BE2C (cell line): ENCODE results near the gene SLX4IP.

Experiments used
- DNase-seq: peaks from one replicate; pipeline ENCODE4 v3.0.0-alpha.2; 2020
- H3K27me3 ChIP-seq: fragments of 250-450 bp; sonication (Bioruptor Pico); 2 replicates; pipeline ENCODE4 v1.5.1; 2020; ENCODE audit warnings: mild to moderate bottlenecking
- H3K36me3 ChIP-seq: fragments of 250-450 bp; sonication (Bioruptor Pico); 2 replicates; pipeline ENCODE4 v1.5.1; 2020; ENCODE audit warnings: mild to moderate bottlenecking
- H3K4me1 ChIP-seq: fragments of 250-450 bp; sonication (Bioruptor Pico); 2 replicates; pipeline ENCODE4 v1.5.1; 2020
- H3K4me3 ChIP-seq: 2 replicates; pipeline ENCODE4 v1.5.1; 2011; ENCODE audit warnings: low read depth, low read length
- H3K9me3 ChIP-seq: fragments of 250-450 bp; sonication (Bioruptor Pico); 2 replicates; pipeline ENCODE4 v1.5.1; 2020
- TF ChIP-seq, protein P1 (sequence below): IDR thresholded peaks from 2 replicates; pipeline ENCODE4 v1.5.1; 2012; ENCODE audit warnings: mild to moderate bottlenecking, low read depth, low read length

SLX4IP gene

DNA sequence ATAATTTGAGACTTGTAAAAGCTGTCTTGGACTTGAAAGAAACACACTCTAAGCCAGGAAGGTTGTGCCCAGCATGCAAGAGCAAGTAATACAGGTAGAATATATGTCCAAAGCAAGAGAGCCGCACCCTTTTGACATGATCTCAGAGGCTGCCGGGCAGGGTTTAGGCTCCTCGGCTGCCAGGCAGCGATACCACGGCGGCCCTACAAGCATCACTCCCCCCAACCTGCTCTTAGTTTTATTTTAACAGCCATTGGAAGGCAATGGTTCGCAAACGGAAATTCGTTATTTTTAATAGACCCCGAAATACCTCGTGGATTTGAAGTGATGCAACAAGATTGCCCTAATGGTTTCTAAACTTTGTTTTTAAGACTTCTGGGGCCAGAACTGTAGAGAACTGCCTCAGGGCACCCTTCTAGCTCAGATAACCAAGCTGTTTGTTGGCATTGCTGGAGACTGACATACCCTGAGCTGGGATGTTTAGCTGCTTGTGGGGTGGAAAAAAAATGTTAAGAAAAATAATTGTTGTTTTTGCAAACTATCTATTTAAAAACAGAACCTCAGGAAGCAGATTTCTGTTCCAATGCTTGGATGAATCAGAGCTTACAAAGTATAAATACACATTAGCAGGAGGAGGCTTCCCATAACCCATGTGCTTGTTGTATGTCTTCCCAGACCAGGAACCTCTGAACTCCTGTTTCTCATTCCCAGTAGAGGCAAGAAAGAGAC lies 199.7 kb downstream of the SLX4IP start:
- Histone ChIP-seq H3K4me3 (no peak overlapping the region), H3K36me3 (no peaks in the 10 kb centered on the region), H3K27me3 (no peaks in the 10 kb centered on the region), H3K4me1 (no peaks in the 10 kb centered on the region), H3K9me3 (no peaks in the 10 kb centered on the region)
- TF ChIP-seq, protein P1, sequence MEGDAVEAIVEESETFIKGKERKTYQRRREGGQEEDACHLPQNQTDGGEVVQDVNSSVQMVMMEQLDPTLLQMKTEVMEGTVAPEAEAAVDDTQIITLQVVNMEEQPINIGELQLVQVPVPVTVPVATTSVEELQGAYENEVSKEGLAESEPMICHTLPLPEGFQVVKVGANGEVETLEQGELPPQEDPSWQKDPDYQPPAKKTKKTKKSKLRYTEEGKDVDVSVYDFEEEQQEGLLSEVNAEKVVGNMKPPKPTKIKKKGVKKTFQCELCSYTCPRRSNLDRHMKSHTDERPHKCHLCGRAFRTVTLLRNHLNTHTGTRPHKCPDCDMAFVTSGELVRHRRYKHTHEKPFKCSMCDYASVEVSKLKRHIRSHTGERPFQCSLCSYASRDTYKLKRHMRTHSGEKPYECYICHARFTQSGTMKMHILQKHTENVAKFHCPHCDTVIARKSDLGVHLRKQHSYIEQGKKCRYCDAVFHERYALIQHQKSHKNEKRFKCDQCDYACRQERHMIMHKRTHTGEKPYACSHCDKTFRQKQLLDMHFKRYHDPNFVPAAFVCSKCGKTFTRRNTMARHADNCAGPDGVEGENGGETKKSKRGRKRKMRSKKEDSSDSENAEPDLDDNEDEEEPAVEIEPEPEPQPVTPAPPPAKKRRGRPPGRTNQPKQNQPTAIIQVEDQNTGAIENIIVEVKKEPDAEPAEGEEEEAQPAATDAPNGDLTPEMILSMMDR: no peak
- no peak for DNase-seq

DNA sequence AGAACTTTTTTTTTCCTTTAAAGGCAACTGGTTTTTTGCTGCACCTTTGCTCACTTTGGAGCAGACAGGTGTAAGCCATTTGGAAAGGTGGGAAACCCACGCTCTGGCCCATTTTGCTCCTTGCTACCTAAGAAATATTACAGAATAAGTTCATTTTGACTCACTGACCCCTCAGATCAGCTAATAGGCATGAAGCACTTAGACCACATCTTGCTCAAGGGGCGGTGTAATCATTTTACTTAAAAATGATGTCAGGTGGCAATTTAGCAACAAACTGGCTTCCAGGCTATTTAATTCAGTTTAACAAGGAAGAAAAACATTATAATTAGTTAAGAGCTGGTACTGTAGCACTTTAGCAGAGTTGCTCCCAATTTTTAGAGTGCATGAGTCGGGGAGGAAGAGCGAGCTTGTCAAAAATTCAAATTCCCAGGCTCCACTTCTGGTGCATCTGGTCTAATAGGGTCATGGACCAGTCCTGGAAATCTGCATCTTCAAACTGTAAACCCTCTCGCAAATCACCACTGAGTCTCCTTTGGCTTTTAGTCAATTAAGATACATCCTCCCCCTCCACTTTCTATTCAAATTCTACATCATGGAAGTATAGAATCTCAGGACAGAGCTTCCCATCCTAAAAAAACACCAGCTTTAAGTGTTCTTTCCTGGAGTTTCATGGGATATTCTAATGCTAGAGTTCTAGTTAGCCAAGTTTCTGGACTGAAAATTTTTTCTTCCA lies 200.5 kb downstream of the SLX4IP start:
- Histone ChIP-seq H3K36me3 (no peaks in the 10 kb centered on the region), H3K4me3 (no peak overlapping the region), H3K9me3 (no peaks in the 10 kb centered on the region), H3K4me1 (no peaks in the 10 kb centered on the region), H3K27me3 (no peaks in the 10 kb centered on the region)
- DNase-seq: no peak
- TF ChIP-seq, protein P1: no peak

DNA sequence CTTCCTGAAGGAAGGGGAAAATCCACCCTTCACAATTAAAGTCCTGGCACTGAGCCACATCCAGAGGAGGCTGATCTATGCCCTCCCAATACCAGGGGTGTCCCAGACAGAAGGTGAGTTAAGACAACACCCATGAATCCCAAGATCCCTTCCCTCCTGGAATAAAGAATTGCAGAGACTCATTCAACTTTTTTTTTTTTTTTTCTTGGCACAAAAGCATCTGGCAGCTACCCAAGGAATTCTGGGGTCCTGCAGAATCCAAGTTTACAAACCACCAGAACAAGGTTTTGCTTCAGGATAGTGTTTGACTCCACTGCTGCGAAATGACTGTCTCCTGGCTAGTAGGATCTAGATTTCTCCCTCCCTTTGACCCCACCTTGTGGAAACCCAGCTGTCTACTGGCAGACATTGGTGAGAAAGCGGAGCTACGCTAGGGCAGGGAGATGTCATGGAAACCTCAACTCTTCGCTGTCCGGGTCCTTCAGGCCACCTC lies 201.3 kb downstream of the SLX4IP start:
- Histone ChIP-seq H3K4me1 (no peaks in the 10 kb centered on the region), H3K27me3 (no peaks in the 10 kb centered on the region)
- TF ChIP-seq, protein P1: no peak

DNA sequence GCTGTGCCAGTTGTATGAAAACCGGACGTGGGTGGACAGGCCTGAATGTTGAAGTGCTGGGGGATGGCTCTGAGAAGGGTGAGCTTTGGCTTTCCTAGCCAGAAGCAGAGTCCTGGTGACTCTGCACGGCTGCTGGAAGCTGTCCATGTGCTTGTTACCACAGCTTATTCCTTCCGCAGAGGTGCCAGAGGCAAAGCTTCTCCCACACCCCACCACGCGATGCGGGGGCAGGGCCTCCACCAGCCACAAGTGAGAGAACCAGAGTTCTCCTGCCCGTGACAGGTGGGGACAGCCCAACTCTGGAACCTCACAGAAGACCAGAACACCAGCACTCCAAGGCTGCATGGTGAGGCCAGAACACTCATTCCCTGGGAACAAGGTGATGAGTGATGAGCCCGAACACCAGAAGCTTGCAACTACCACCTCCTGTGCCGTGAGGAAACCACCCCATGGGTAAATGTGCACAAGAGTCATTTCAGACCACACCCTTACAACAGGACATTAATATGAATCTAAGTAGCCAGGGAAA lies 202.0 kb downstream of the SLX4IP start:
- Histone ChIP-seq H3K27me3 (no peaks in the 10 kb centered on the region), H3K9me3 (no peaks in the 10 kb centered on the region), H3K4me3 (no peak overlapping the region), H3K4me1 (no peaks in the 10 kb centered on the region), H3K36me3 (no peaks in the 10 kb centered on the region)
- TF ChIP-seq, protein P1: no peak
- no peak for DNase-seq

More for the DNA sequence above, 201.3 kb downstream of the SLX4IP start:
- Histone ChIP-seq H3K9me3 (no peaks in the 10 kb centered on the region), H3K36me3 (no peaks in the 10 kb centered on the region), H3K4me3 (no peak overlapping the region)
- no peak for DNase-seq

DNA sequence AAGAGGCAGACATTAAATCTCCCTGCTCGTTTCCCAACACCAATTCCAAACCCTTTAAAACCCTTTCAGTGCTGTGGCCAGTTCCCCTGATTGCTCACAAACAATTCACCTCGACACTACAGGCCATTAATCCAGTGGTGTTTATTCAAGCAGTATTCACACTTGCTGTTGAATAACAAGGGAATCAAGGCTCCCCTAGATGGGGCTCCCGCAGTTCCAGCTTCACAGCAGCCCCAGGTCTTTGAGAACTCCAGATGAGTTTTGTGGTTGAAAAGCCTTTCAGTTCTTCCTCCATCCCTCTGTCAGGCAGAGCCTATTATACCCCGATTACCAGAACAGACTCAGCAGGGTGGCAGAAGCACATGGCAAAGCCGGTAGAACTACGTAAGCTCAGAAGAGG lies 202.5 kb downstream of the SLX4IP start:
- Histone ChIP-seq H3K36me3 (no peaks in the 10 kb centered on the region), H3K4me3 (no peak overlapping the region), H3K4me1 (peaks cover under 1% of the 10 kb centered on the region; the same call in 1 of the 2 replicates), H3K27me3 (no peaks in the 10 kb centered on the region), H3K9me3 (no peaks in the 10 kb centered on the region)
- no peak for DNase-seq
- TF ChIP-seq, protein P1: no peak
